CD14-positive monocyte (primary cell): ENCODE results near the gene ANKRD30BL. TPM values are rescaled to one million over a fixed set of nuclear protein-coding genes. Genes with fewer than 3 reads are reported as not detected.
A peak's percentile ranks its signal among the peaks of the same experiment; 100 is the strongest.
"Not testable (repeated sequence)": the region's sequence is repeated elsewhere in the genome, so short reads cannot be mapped to it uniquely, and the experiment has no call there.

Experiments
- DNase-seq, 3 donors: peaks; one replicate each; pipeline ENCODE4 v3.0.0-alpha.2; 2011 to 2022
- H2AFZ ChIP-seq: 2 replicates; pipeline ENCODE4 v1.6.0; 2012; ENCODE audit warnings: mild to moderate bottlenecking, low read depth, low read length, inconsistent platforms; ENCODE audit not compliant: insufficient read depth, poor library complexity, severe bottlenecking
- H3K27ac ChIP-seq, 2 donors: 1 replicate in 1 of 2; 2 replicates in 1 of 2; pipeline ENCODE4 v1.5.1; 2012 to 2013; ENCODE audit warnings: low read length in 2 of 2, control low read depth in 1 of 2, inconsistent platforms in 1 of 2, low read depth in 1 of 2, mild to moderate bottlenecking in 1 of 2
- H3K27me3 ChIP-seq, 2 donors: one replicate each; pipeline versions ENCODE4 v1.6.0 to v1.6.1; 2011 to 2013; ENCODE audit warnings: low read length in 2 of 2; ENCODE audit not compliant: control insufficient read depth in 2 of 2, insufficient read depth in 2 of 2
- H3K36me3 ChIP-seq, 2 donors: replicated peaks in 1 of 2; 1 replicate in 1 of 2; 2 replicates in 1 of 2; pipeline versions ENCODE4 v1.5.1 to v1.6.1; 2012 to 2013; ENCODE audit warnings: low read length in 2 of 2, control low read depth in 1 of 2, inconsistent platforms in 1 of 2, mild to moderate bottlenecking in 1 of 2; ENCODE audit not compliant: insufficient read depth in 2 of 2, control insufficient read depth in 1 of 2
- H3K4me1 ChIP-seq, 2 donors: 1 replicate in 1 of 2; 2 replicates in 1 of 2; pipeline versions ENCODE4 v1.5.1 to v1.6.1; 2012 to 2013; ENCODE audit warnings: low read length in 2 of 2, control low read depth in 1 of 2, inconsistent platforms in 1 of 2, mild to moderate bottlenecking in 1 of 2, moderate library complexity in 1 of 2; ENCODE audit not compliant: insufficient read depth in 2 of 2, control insufficient read depth in 1 of 2
- H3K4me2 ChIP-seq: replicated peaks from 2 replicates; pipeline ENCODE3; 2012; ENCODE audit warnings: low read length, moderate library complexity, mild to moderate bottlenecking; ENCODE audit not compliant: poor library complexity, severe bottlenecking; ENCODE audit errors: extremely low read depth
- H3K4me3 ChIP-seq, 3 experiments: fragments of 200-600 bp in 1 of 3; sonication (generic) in 1 of 3; replicated peaks in 1 of 3; 1 replicate in 2 of 3; 2 replicates in 1 of 3; pipeline ENCODE4 v1.5.1; 2011 to 2013; ENCODE audit warnings: low read length in 3 of 3, mild to moderate bottlenecking in 3 of 3, control low read depth in 2 of 3, low read depth in 2 of 3, inconsistent platforms in 1 of 3, moderate library complexity in 1 of 3
- H3K79me2 ChIP-seq: 2 replicates; pipeline ENCODE4 v1.6.0; 2012; ENCODE audit warnings: mild to moderate bottlenecking, control low read depth, inconsistent platforms, low read length, moderate library complexity; ENCODE audit not compliant: insufficient read depth
- H3K9ac ChIP-seq: 2 replicates; pipeline ENCODE4 v1.6.0; 2017; ENCODE audit warnings: low read length, mild to moderate bottlenecking; ENCODE audit not compliant: insufficient read depth, poor library complexity, severe bottlenecking
- H3K9me3 ChIP-seq, 2 donors: replicated peaks in 1 of 2; 1 replicate in 1 of 2; 2 replicates in 1 of 2; pipeline versions ENCODE4 v1.5.1 to v1.6.1; 2012 to 2013; ENCODE audit warnings: low read length in 2 of 2, control low read depth in 1 of 2; ENCODE audit not compliant: control insufficient read depth in 1 of 2, insufficient read depth in 1 of 2
- H4K20me1 ChIP-seq: 2 replicates; pipeline ENCODE4 v1.6.0; 2012; ENCODE audit warnings: mild to moderate bottlenecking, low read length, control low read depth, moderate library complexity; ENCODE audit not compliant: insufficient read depth
- H3K27ac Mint-ChIP-seq, 7 donors: one replicate each; pipeline ENCODE4 v1.8.0; 2020; ENCODE audit warnings: mild to moderate bottlenecking in 7 of 7, mixed read lengths in 7 of 7, moderate library complexity in 6 of 7, inconsistent platforms in 2 of 7
- H3K27me3 Mint-ChIP-seq, 3 donors: one replicate each; pipeline ENCODE4 v1.8.0; 2021 to 2022; ENCODE audit warnings: low read depth in 3 of 3, mild to moderate bottlenecking in 3 of 3, mixed read lengths in 3 of 3, moderate library complexity in 3 of 3, inconsistent platforms in 1 of 3
- H3K36me3 Mint-ChIP-seq, 2 donors: one replicate each; pipeline ENCODE4 v1.8.0; 2020; ENCODE audit warnings: mixed read lengths in 2 of 2, inconsistent platforms in 1 of 2, mild to moderate bottlenecking in 1 of 2
- H3K4me1 Mint-ChIP-seq: one replicate; pipeline ENCODE4 v1.8.0; 2020; ENCODE audit warnings: mild to moderate bottlenecking, mixed read lengths
- H3K4me3 Mint-ChIP-seq, 2 donors: one replicate each; pipeline ENCODE4 v1.8.0; 2020; ENCODE audit warnings: mild to moderate bottlenecking in 2 of 2, mixed read lengths in 2 of 2, moderate library complexity in 1 of 2
- H3K9me3 Mint-ChIP-seq, 7 donors: one replicate each; pipeline ENCODE4 v1.8.0; 2020 to 2022; ENCODE audit warnings: mixed read lengths in 7 of 7, mild to moderate bottlenecking in 6 of 7, moderate library complexity in 6 of 7, inconsistent platforms in 2 of 7
- WGBS: methylation state at CpG from one replicate; pipeline ENCODE4 v1.1.5; 2013; ENCODE audit warnings: missing lambda C conversion rate; ENCODE audit not compliant: insufficient coverage; 5-methylcytosine and 5-hydroxymethylcytosine counted together
- intact Hi-C, 2 donors: fragments of 100-400 bp; cut with micrococcal nuclease; formaldehyde crosslinking; loops; one replicate each; pipeline versions ENCODE4 v1.15.0 to v1.15.1; 2023
- polyA plus RNA-seq, 3 donors: library from polyadenylated mRNA; depleted of rRNA in 1 of 3; unstranded in 2 of 3; stranded (reverse) in 1 of 3; fragments of 300-500 nt in 2 of 3; fragments of >200 nt in 1 of 3; fragmentation: Illumina TruSeq in 2 of 3; gene quantifications; 1 replicate in 2 of 3; 2 replicates in 1 of 3; pipeline ENCODE4 v1.2.3, GENCODE V29; 2012 to 2021
- small RNA-seq: library from RNA; depleted of rRNA; stranded (forward); fragments of <200 nt; gene quantifications from one replicate; pipeline ENCODE3, GENCODE V24; 2012; ENCODE audit warnings: low read depth; ENCODE audit not compliant: insufficient read length
- TF ChIP-seq, protein P1 (sequence below): fragments of 200-600 bp; IDR thresholded peaks from one replicate; pipeline ENCODE4 v1.8.0; 2022; ENCODE audit warnings: antibody characterized with exemption, mild to moderate bottlenecking

The ANKRD30BL gene
- polyA plus RNA-seq, 3 donors, result not detected

DNA sequence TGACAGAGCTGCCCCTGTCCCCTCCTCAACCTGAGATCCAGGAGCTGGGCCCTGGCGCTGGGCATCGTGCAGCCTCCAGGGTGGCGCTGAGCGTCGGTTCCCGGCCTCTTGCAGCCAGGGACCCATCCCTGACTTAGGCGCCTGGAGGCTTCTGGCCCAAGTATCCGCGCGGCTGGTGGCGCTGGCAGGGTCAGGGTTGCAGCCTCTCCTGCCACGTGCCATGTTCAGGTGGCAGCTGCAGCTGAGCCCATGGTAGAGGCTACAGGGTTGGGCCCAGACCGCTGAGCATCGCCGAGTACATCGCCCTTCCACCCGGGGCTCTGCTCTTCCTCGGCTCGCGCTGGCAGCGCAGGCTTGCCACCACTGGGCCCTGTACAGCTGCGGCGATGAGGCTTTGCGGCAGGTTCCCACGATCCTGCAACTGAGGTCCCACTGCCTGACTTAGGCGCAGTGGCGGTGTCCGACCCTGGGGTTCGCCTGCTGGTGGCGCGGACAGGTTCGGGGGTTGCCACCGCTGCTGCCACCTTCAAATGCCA lies 441 bp upstream of the ANKRD30BL start:
- H3K27ac Mint-ChIP-seq, H3K79me2 ChIP-seq, H3K9me3 ChIP-seq, H3K4me2 ChIP-seq, H4K20me1 ChIP-seq, DNase-seq, H3K4me3 ChIP-seq, H2AFZ ChIP-seq, H3K27me3 ChIP-seq, H3K9me3 Mint-ChIP-seq, intact Hi-C loops, H3K9ac ChIP-seq, H3K27me3 Mint-ChIP-seq, H3K27ac ChIP-seq, H3K4me1 Mint-ChIP-seq, H3K4me3 Mint-ChIP-seq, H3K36me3 ChIP-seq, H3K36me3 Mint-ChIP-seq, H3K4me1 ChIP-seq: not testable (repeated sequence)
- WGBS, result 87% methylated on average over 33 of the region's 33 CpGs

DNA sequence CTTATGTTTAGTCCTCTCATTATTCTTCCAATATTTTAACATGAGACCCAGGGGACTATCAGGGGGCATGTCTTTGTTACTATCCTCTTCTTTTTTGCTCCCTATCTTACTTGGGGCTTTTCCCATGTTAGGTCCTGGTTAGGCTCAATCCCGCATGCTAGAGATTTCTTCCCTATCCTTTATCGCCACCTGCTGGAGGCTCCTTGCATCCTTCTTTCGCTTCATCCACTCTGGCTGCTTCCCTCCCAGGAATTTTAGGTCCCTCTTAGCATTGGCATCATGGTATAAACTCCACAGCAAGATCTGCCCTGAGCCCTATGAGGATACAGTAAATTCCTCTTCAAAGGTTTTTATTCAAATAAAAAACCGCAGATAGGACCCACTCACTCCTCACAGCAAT lies 15.0 kb downstream of the ANKRD30BL start:
- DNase-seq, intact Hi-C loops, H3K4me1 ChIP-seq, H3K27ac ChIP-seq, H2AFZ ChIP-seq, H3K9me3 ChIP-seq, H3K36me3 Mint-ChIP-seq, H3K4me3 Mint-ChIP-seq, H4K20me1 ChIP-seq, H3K4me2 ChIP-seq, H3K79me2 ChIP-seq, H3K4me1 Mint-ChIP-seq, H3K27me3 ChIP-seq, H3K9me3 Mint-ChIP-seq, H3K27me3 Mint-ChIP-seq, H3K9ac ChIP-seq, H3K36me3 ChIP-seq, H3K4me3 ChIP-seq: not testable (repeated sequence)
- 19% methylated on average over 3 of the region's 4 CpGs for WGBS
- peak overlapping the region in 1 of 7 donors; percentile 54 for H3K27ac Mint-ChIP-seq
- TF ChIP-seq, protein P1, sequence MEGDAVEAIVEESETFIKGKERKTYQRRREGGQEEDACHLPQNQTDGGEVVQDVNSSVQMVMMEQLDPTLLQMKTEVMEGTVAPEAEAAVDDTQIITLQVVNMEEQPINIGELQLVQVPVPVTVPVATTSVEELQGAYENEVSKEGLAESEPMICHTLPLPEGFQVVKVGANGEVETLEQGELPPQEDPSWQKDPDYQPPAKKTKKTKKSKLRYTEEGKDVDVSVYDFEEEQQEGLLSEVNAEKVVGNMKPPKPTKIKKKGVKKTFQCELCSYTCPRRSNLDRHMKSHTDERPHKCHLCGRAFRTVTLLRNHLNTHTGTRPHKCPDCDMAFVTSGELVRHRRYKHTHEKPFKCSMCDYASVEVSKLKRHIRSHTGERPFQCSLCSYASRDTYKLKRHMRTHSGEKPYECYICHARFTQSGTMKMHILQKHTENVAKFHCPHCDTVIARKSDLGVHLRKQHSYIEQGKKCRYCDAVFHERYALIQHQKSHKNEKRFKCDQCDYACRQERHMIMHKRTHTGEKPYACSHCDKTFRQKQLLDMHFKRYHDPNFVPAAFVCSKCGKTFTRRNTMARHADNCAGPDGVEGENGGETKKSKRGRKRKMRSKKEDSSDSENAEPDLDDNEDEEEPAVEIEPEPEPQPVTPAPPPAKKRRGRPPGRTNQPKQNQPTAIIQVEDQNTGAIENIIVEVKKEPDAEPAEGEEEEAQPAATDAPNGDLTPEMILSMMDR, result peak; percentile 33

Small RNA genes within 50 kb of the gene (small RNA-seq; reads per million reads assigned to genes)
- gene RNU6-1132P, result not detected
